HepG2 (cell line): ENCODE measurements around the gene DOK7.

Experiments used
- HCFC1 ChIP-seq: fragments of 150-350 bp; IDR thresholded peaks from 2 replicates; pipeline ENCODE4 v1.6.1; 2014; ENCODE audit warnings: low read depth, low read length
- MAFG ChIP-seq: sonication (generic); formaldehyde crosslinking; IDR thresholded peaks from 2 replicates; pipeline ENCODE4 v1.5.1; 2020; ENCODE audit warnings: mild to moderate bottlenecking, missing genetic modification reagents
- SMC3 ChIP-seq: IDR thresholded peaks from 2 replicates; pipeline ENCODE4 v1.6.1; 2011; ENCODE audit warnings: low read length, improper control_type of control experiment
- ZNF20 ChIP-seq: sonication (generic); formaldehyde crosslinking; IDR thresholded peaks from 2 replicates; pipeline ENCODE4 v1.4.0; 2020; ENCODE audit warnings: mild to moderate bottlenecking, moderate library complexity, missing genetic modification reagents
- ZNF24 ChIP-seq: fragments of 450-650 bp; IDR thresholded peaks from 2 replicates; pipeline ENCODE4 v1.6.1; 2017; ENCODE audit warnings: antibody characterized with exemption, mild to moderate bottlenecking
- ZNF274 ChIP-seq: sonication (generic); formaldehyde crosslinking; IDR thresholded peaks from 2 replicates; pipeline ENCODE4 v1.5.1; 2020; ENCODE audit warnings: mild to moderate bottlenecking, missing genetic modification reagents
- TF ChIP-seq, protein P1 (sequence below): sonication (generic); formaldehyde crosslinking; IDR thresholded peaks from 2 replicates; pipeline ENCODE4 v1.8.0; 2022; ENCODE audit warnings: mild to moderate bottlenecking, missing genetic modification reagents
- TF ChIP-seq, protein P2 (sequence below): sonication (generic); formaldehyde crosslinking; conservative IDR thresholded peaks from 2 replicates; pipeline ENCODE4 v1.4.0; 2020; ENCODE audit warnings: missing genetic modification reagents
- TF ChIP-seq, protein P3 (sequence below): IDR thresholded peaks from 2 replicates; pipeline ENCODE4 v1.6.1; 2016; ENCODE audit warnings: control low read depth
- TF ChIP-seq, protein P4 (sequence below), 2 experiments: IDR thresholded peaks; 2 replicates each; pipeline ENCODE4 v1.6.1; 2011 to 2012; ENCODE audit warnings: low read length in 2 of 2, borderline replicate concordance in 1 of 2, low read depth in 1 of 2, mild to moderate bottlenecking in 1 of 2, moderate library complexity in 1 of 2
- TF ChIP-seq, protein P5 (sequence below): sonication (generic); formaldehyde crosslinking; IDR thresholded peaks from 2 replicates; pipeline ENCODE4 v1.5.0; 2020; ENCODE audit warnings: mild to moderate bottlenecking, missing genetic modification reagents, moderate library complexity

DNA sequence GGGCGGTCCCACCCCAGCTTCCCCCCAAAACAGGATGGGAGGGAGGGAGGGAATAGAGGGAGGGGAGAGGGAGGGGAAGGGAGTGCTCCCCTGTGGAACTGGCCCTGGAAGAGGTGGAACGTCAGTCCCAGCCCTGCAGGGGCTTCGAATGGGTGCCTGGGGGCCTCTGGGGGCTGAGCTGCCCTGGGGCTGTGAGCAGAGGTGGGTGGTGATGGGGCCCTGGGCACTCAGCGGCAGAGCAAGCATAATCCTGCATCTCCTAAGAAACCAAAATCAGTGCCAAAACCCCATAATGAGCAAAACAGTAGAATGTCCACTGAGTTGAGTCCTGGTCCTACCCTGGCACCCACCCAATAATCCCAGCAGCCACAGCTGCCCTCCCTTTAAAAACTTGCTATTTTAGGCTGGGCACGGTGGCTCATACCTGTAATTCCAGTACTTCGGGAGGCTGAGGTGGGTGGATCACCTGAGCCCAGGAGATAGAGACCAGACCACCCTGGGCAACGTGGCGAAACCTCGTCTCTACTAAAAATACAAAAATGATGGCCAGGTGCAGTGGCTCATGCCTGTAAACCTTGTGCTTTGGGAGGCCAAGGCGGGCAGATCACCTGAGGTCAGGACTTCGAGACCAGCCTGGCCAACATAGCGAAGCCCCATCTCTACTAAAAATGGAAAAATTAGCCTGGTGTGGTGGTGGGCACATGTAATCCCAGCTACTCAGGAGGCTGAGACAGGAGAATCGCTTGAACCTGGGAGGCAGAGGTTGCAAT lies 11.1 kb downstream of the DOK7 start:
- TF ChIP-seq, protein P1, sequence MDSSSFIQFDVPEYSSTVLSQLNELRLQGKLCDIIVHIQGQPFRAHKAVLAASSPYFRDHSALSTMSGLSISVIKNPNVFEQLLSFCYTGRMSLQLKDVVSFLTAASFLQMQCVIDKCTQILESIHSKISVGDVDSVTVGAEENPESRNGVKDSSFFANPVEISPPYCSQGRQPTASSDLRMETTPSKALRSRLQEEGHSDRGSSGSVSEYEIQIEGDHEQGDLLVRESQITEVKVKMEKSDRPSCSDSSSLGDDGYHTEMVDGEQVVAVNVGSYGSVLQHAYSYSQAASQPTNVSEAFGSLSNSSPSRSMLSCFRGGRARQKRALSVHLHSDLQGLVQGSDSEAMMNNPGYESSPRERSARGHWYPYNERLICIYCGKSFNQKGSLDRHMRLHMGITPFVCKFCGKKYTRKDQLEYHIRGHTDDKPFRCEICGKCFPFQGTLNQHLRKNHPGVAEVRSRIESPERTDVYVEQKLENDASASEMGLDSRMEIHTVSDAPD (CRISPR knock-in tag): no peak
- TF ChIP-seq ZNF20: no peak
- no peak for TF ChIP-seq ZNF274 (CRISPR knock-in tag)
- no peak for TF ChIP-seq SMC3
- no peak for TF ChIP-seq MAFG
- TF ChIP-seq HCFC1: no peak
- TF ChIP-seq, protein P2, sequence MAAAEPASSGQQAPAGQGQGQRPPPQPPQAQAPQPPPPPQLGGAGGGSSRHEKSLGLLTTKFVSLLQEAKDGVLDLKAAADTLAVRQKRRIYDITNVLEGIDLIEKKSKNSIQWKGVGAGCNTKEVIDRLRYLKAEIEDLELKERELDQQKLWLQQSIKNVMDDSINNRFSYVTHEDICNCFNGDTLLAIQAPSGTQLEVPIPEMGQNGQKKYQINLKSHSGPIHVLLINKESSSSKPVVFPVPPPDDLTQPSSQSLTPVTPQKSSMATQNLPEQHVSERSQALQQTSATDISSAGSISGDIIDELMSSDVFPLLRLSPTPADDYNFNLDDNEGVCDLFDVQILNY (CRISPR knock-in tag): no peak
- TF ChIP-seq ZNF24: no peak
- TF ChIP-seq, protein P3, sequence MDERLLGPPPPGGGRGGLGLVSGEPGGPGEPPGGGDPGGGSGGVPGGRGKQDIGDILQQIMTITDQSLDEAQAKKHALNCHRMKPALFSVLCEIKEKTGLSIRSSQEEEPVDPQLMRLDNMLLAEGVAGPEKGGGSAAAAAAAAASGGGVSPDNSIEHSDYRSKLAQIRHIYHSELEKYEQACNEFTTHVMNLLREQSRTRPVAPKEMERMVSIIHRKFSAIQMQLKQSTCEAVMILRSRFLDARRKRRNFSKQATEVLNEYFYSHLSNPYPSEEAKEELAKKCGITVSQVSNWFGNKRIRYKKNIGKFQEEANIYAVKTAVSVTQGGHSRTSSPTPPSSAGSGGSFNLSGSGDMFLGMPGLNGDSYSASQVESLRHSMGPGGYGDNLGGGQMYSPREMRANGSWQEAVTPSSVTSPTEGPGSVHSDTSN (CRISPR knock-in tag): no peak
- TF ChIP-seq, protein P4, sequence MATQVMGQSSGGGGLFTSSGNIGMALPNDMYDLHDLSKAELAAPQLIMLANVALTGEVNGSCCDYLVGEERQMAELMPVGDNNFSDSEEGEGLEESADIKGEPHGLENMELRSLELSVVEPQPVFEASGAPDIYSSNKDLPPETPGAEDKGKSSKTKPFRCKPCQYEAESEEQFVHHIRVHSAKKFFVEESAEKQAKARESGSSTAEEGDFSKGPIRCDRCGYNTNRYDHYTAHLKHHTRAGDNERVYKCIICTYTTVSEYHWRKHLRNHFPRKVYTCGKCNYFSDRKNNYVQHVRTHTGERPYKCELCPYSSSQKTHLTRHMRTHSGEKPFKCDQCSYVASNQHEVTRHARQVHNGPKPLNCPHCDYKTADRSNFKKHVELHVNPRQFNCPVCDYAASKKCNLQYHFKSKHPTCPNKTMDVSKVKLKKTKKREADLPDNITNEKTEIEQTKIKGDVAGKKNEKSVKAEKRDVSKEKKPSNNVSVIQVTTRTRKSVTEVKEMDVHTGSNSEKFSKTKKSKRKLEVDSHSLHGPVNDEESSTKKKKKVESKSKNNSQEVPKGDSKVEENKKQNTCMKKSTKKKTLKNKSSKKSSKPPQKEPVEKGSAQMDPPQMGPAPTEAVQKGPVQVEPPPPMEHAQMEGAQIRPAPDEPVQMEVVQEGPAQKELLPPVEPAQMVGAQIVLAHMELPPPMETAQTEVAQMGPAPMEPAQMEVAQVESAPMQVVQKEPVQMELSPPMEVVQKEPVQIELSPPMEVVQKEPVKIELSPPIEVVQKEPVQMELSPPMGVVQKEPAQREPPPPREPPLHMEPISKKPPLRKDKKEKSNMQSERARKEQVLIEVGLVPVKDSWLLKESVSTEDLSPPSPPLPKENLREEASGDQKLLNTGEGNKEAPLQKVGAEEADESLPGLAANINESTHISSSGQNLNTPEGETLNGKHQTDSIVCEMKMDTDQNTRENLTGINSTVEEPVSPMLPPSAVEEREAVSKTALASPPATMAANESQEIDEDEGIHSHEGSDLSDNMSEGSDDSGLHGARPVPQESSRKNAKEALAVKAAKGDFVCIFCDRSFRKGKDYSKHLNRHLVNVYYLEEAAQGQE (IDR thresholded peaks at IDR 0.05; ENCODE audit: borderline replicate concordance in 1 of 2, low read depth in 1 of 2, low read length in 2 of 2): no peak
- TF ChIP-seq, protein P5, sequence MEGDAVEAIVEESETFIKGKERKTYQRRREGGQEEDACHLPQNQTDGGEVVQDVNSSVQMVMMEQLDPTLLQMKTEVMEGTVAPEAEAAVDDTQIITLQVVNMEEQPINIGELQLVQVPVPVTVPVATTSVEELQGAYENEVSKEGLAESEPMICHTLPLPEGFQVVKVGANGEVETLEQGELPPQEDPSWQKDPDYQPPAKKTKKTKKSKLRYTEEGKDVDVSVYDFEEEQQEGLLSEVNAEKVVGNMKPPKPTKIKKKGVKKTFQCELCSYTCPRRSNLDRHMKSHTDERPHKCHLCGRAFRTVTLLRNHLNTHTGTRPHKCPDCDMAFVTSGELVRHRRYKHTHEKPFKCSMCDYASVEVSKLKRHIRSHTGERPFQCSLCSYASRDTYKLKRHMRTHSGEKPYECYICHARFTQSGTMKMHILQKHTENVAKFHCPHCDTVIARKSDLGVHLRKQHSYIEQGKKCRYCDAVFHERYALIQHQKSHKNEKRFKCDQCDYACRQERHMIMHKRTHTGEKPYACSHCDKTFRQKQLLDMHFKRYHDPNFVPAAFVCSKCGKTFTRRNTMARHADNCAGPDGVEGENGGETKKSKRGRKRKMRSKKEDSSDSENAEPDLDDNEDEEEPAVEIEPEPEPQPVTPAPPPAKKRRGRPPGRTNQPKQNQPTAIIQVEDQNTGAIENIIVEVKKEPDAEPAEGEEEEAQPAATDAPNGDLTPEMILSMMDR (CRISPR knock-in tag): no peak
